IPS-18a (cell line): ENCODE results near the gene CFAP119.

ENCODE experiments used
- H3K27ac ChIP-seq: one replicate; pipeline ENCODE4 v1.5.1; 2013; ENCODE audit warnings: low read length
- H3K27me3 ChIP-seq: one replicate; pipeline ENCODE4 v1.6.1; 2013; ENCODE audit warnings: mild to moderate bottlenecking, low read length; ENCODE audit not compliant: control insufficient read depth, insufficient read depth
- H3K36me3 ChIP-seq: one replicate; pipeline ENCODE4 v1.6.1; 2013; ENCODE audit warnings: low read depth, low read length; ENCODE audit not compliant: control insufficient read depth
- H3K4me1 ChIP-seq: one replicate; pipeline ENCODE4 v1.6.1; 2013; ENCODE audit warnings: low read depth, low read length; ENCODE audit not compliant: control insufficient read depth
- H3K4me3 ChIP-seq: one replicate; pipeline ENCODE4 v1.5.1; 2013; ENCODE audit warnings: low read length
- H3K9ac ChIP-seq: one replicate; pipeline ENCODE4 v1.6.1; 2013; ENCODE audit warnings: mild to moderate bottlenecking, low read length, moderate library complexity
- H3K9me3 ChIP-seq: one replicate; pipeline ENCODE4 v1.6.1; 2013; ENCODE audit warnings: low read depth, low read length; ENCODE audit not compliant: control insufficient read depth

CFAP119 gene

DNA sequence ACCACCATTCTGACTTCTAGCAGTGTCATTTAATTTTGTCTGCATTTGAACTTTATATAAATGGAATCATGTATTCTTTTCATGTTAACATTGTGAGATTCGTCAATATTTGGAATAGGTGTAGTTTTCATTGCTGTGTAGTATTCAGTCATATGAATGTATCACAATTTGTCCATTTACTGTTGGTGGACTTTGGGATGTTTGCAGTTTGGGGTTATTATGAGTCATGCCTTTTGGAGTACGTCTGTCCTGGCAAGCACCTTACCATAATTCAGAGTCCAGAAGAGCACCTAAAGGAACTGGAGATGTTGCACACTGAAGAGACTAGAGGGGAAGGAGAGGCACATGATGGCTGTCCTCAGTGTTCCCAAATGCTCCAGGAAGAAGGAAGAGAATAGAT is 16.8 kb downstream of the CFAP119 start:
- no peak overlapping the region for H3K27ac ChIP-seq
- peaks cover 18% of the 10 kb centered on the region for H3K36me3 ChIP-seq

GRCh38 chr16:30744183-30744582 is 17.7 kb downstream of the CFAP119 start:
- no peak overlapping the region for H3K4me3 ChIP-seq
- H3K4me1 ChIP-seq: no peaks in the 10 kb centered on the region
- no peaks in the 10 kb centered on the region for H3K27me3 ChIP-seq
- peaks cover 18% of the 10 kb centered on the region for H3K36me3 ChIP-seq
- no peaks in the 10 kb centered on the region for H3K9me3 ChIP-seq
- no peak overlapping the region for H3K9ac ChIP-seq
- H3K27ac ChIP-seq: no peak overlapping the region

More for the DNA sequence above, 16.8 kb downstream of the CFAP119 start:
- no peaks in the 10 kb centered on the region for H3K27me3 ChIP-seq
- H3K4me1 ChIP-seq: no peaks in the 10 kb centered on the region
- H3K9me3 ChIP-seq: no peaks in the 10 kb centered on the region
- H3K9ac ChIP-seq: no peak overlapping the region
- H3K4me3 ChIP-seq: no peak overlapping the region

GRCh38 chr16:30743716-30744115 is 18.1 kb downstream of the CFAP119 start:
- no peaks in the 10 kb centered on the region for H3K4me1 ChIP-seq
- H3K9me3 ChIP-seq: no peaks in the 10 kb centered on the region
- H3K27me3 ChIP-seq: no peaks in the 10 kb centered on the region
- no peak overlapping the region for H3K27ac ChIP-seq
- H3K9ac ChIP-seq: no peak overlapping the region
- no peak overlapping the region for H3K4me3 ChIP-seq
- H3K36me3 ChIP-seq: peaks cover 20% of the 10 kb centered on the region

DNA sequence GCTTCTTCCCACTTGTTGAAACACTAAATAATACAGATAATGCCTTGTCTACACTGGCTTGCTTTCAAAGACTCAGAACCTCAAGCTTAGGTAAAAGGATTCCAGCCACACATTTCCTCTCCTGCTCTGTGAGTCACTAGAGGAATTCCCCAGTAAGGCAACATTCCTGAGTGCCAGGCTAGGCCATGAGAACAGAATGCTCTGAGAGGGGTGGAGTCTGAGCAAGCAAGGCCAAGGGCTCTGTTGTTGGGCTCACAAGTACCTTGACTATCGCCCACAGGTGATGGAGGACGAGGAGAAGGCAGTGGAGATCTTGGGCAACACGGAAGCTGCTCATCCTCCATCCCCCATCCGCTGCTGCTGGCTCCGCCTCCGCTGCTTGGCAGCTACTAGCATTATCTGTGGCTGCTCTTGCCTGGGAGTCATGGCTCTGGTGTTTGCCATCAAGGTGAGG is 20.4 kb downstream of the CFAP119 start:
- no peaks in the 10 kb centered on the region for H3K27me3 ChIP-seq
- H3K4me1 ChIP-seq: no peaks in the 10 kb centered on the region
- H3K27ac ChIP-seq: no peak overlapping the region
- H3K36me3 ChIP-seq: peaks cover 42% of the 10 kb centered on the region
- H3K9ac ChIP-seq: no peak overlapping the region
- H3K4me3 ChIP-seq: no peak overlapping the region
- H3K9me3 ChIP-seq: no peaks in the 10 kb centered on the region

DNA sequence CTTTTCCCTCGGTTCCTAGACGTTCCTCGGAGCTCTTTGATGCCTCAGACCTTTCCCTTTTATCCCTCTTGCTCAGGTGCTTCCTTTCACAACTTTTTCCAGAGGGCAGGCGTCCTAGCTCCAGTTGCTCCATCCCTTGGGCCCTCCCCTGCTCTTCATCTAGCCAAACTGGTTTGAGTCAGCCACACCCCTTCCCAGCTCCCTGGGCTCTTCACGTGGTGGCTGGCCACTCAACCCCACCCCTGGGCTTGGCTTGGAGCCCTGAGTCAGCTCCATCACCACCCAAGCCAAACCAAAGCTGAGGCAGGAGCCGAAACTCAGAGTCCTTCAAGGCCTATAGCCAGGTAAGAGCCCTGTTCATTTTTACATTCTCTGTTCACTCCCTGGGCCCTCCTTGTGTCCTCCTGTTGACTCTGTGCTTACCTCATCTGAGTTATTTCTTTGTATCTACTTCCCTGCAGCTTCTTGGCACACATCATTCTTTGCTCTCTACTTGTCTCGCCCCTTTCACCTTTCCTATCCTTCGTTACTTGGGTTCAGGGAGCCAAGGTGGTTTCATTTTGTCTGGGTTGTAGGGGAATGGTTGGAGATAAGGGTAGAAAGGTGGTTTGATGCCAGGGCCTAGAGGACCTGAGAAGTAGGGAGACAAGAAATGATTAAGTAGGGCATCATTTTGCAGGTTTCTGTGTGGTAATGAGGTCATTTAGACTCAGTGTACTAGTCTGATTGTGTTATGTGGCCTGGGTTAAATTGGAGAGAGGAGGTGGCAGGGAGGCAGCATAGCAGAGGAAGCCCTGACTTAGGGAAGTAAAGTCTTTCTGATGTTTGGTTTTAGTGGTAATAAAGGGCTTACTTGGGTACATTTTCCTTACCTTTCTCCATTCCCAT is 21.3 kb downstream of the CFAP119 start:
- H3K4me1 ChIP-seq: no peaks in the 10 kb centered on the region
- H3K27me3 ChIP-seq: no peaks in the 10 kb centered on the region
- no peak overlapping the region for H3K4me3 ChIP-seq
- H3K27ac ChIP-seq: peak overlapping the region; percentile 15
- no peaks in the 10 kb centered on the region for H3K9me3 ChIP-seq
- peaks cover 49% of the 10 kb centered on the region for H3K36me3 ChIP-seq
- no peak overlapping the region for H3K9ac ChIP-seq

GRCh38 chr16:30738984-30739951 is 22.6 kb downstream of the CFAP119 start:
- Histone ChIP-seq H3K27ac (no peak overlapping the region), H3K27me3 (no peaks in the 10 kb centered on the region), H3K4me3 (no peak overlapping the region), H3K36me3 (peaks cover 50% of the 10 kb centered on the region), H3K9ac (no peak overlapping the region), H3K9me3 (no peaks in the 10 kb centered on the region), H3K4me1 (no peaks in the 10 kb centered on the region)

- Histone ChIP-seq H3K9ac (no peak overlapping the region), H3K4me1 (no peaks in the 10 kb centered on the region), H3K27me3 (no peaks in the 10 kb centered on the region), H3K36me3 (peaks cover 62% of the 10 kb centered on the region), H3K27ac (no peak overlapping the region), H3K4me3 (no peak overlapping the region), H3K9me3 (no peaks in the 10 kb centered on the region)
Measured at GRCh38 chr16:30737794-30738648, 23.8 kb downstream of the CFAP119 start.

DNA sequence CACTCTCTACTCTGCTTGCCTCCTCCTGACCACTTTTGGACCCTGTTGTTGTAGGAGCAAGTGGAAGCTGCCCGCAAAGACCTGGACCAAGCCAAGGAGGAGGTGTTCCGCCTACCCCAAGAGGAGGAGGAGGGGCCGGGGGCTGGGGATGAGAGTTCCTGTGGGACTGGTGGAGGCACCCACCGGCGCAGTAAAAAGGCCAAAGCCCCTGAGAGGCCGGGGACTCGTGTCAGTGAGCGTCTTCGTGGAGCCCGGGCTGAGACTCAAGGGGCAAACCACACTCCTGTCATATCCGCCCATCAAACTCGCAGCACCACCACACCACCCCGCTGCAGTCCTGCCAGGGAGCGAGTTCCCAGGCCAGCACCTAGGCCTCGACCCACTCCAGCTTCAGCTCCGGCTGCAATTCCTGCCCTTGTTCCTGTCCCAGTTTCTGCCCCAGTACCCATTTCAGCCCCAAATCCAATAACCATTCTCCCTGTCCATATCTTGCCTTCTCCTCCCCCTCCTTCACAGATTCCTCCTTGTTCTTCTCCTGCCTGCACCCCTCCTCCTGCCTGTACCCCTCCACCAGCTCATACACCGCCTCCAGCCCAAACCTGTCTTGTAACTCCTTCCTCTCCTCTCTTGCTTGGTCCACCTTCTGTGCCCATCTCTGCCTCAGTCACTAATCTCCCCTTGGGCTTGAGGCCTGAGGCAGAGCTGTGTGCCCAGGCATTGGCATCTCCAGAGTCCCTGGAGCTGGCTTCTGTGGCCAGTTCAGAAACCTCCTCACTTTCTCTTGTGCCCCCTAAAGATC is 24.7 kb downstream of the CFAP119 start:
- no peaks in the 10 kb centered on the region for H3K27me3 ChIP-seq
- H3K4me1 ChIP-seq: no peaks in the 10 kb centered on the region
- no peak overlapping the region for H3K4me3 ChIP-seq
- H3K9ac ChIP-seq: no peak overlapping the region
- peaks cover 65% of the 10 kb centered on the region for H3K36me3 ChIP-seq
- H3K9me3 ChIP-seq: no peaks in the 10 kb centered on the region
- no peak overlapping the region for H3K27ac ChIP-seq

GRCh38 chr16:30731411-30731810 is 30.5 kb downstream of the CFAP119 start:
- Histone ChIP-seq H3K27ac (no peak overlapping the region), H3K36me3 (peaks cover 63% of the 10 kb centered on the region)

GRCh38 chr16:30728899-30729672 is 32.8 kb downstream of the CFAP119 start:
- Histone ChIP-seq H3K9ac (no peak overlapping the region), H3K4me3 (no peak overlapping the region), H3K27ac (no peak overlapping the region), H3K9me3 (no peaks in the 10 kb centered on the region), H3K27me3 (no peaks in the 10 kb centered on the region), H3K4me1 (peaks cover 5% of the 10 kb centered on the region), H3K36me3 (peaks cover 71% of the 10 kb centered on the region)

More at GRCh38 chr16:30731411-30731810, 30.5 kb downstream of the CFAP119 start:
- H3K4me1 ChIP-seq: peaks cover 5% of the 10 kb centered on the region
- no peaks in the 10 kb centered on the region for H3K27me3 ChIP-seq
- H3K4me3 ChIP-seq: no peak overlapping the region
- H3K9me3 ChIP-seq: no peaks in the 10 kb centered on the region
- no peak overlapping the region for H3K9ac ChIP-seq
